Measurements from ENCODE around the gene ZNF407.
"Not testable (repeated sequence)": the region's sequence is repeated elsewhere in the genome, so short reads cannot be mapped to it uniquely, and the experiment has no call there.

Gene ZNF407

DNA sequence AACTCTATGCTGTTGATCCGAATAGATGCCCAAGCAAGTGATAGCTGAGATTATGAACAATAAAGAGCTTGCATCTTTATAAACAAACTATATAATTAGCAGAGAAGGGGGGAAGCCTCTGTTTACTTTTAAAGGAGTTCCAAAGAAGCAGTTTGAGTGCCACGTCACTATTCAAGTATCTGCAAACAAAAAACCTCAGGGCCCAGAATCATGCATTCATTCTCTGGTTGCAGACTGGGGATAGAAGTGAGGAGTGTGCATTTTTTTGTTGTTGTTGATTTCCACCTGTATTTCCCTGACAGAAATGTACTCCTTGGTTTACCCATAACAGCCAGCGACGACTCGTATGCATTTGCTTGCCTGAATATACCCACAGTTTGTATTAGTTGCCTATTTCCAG is 347.0 kb downstream of the ZNF407 start:
- no peak for DNase-seq

- no peak for DNase-seq
Measured at GRCh38 chr18:74945774-74946545, 348.3 kb downstream of the ZNF407 start.

- no peak for DNase-seq
Measured at GRCh38 chr18:74946646-74947375, 349.1 kb downstream of the ZNF407 start.

DNA sequence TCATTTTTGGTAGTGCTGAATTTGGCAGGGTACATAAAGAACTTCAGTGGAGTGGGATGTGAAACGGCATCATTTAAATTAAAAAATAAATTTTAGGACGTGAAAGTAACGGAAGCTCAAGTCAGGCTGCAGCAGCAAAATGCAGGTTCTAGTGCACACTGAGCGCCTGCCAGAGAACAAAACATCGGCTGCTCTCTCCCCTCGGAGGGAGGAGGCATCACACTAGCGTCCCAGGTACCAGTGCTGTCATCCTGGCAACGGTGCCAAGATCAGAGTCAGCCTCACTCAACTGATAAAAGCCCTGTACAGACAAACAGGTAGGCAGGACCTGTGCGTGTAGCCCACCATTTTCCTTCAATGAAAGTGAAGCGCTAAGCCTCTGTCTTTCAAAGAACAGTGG is 349.7 kb downstream of the ZNF407 start:
- DNase-seq = no peak

GRCh38 chr18:74947875-74948274 is 350.2 kb downstream of the ZNF407 start:
- DNase-seq = no peak

DNA sequence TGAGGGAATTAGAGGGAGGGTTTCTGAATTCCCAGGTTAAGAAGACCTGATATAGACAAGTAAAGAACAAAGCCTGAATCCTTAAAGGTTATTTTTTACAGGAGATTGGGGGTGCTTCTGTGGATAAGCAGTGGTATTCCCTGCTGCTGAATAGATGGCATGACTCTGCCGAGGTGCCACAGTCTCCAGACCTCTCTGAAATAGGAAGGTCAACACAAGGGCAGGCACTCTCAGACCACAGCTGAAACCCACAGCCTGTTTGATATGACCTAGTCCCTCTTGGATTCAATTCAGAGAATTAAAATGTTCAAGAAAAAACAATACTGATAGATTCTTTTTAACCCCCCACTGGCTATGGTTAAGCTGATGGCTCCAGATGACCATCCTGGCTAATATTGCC is 351.9 kb downstream of the ZNF407 start:
- no peak for DNase-seq

DNA sequence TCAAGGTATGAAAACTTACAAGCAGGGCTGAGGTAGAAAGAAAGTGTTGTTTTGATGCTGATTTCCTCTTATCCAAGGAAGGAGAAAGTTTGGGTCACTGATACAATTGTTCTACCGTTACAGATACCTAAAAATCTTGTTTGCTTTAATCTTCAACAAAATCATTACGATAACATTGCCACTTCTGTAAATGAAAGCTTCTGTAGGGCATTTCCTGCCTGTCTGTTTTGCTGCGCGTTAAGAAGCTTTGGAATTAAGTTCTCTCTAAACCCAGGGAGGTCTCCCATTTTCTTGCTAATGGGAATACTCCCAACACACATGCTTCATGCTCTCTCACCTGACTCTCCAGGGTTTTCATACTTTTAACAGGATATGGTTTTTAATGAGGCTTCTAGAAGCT is 352.8 kb downstream of the ZNF407 start:
- DNase-seq = no peak

GRCh38 chr18:74951165-74951760 is 353.6 kb downstream of the ZNF407 start:
- no peak for DNase-seq

- peak in 1 of 2 experiments; percentile 25 for DNase-seq
Measured at GRCh38 chr18:74957588-74958224, 360.0 kb downstream of the ZNF407 start.

DNA sequence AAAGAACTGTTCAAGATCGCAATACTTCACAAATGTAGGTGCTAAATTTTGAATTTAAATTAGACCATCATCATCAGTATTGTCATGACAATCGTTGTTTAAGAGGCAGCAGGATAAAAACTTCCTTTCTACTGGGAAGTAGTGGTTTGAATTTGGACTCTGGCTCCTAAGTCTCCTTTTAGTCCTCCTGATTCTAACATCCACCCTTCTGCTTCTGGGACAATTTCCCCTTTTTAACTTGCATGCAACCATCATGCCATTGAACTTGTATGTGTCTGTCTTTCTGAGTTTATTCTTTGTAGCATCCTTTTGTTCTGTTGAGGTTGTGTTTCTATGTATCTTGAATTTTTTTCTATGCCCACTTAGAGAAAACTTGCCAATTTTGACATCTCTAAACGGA is 361.5 kb downstream of the ZNF407 start:
- no peak for DNase-seq

DNA sequence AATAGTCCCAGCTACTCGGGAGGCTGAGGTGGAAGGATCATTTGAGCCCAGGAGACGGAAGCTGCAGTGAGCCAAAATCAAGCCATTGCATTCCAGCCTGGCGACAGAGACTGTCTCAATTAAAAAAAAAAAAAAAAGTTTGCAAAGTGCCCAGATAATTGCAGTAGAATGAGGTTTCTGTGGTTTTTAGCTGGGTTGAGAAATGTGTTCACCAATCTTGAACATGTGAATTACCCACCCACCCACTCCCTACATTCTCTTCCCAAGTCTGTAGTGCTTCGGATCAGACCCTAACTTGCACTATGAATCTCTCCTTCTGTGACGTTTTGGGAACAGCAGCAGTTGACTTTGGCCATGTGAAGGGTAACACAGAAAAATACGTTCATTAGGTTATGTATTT is 363.9 kb downstream of the ZNF407 start:
- DNase-seq = no peak

DNA sequence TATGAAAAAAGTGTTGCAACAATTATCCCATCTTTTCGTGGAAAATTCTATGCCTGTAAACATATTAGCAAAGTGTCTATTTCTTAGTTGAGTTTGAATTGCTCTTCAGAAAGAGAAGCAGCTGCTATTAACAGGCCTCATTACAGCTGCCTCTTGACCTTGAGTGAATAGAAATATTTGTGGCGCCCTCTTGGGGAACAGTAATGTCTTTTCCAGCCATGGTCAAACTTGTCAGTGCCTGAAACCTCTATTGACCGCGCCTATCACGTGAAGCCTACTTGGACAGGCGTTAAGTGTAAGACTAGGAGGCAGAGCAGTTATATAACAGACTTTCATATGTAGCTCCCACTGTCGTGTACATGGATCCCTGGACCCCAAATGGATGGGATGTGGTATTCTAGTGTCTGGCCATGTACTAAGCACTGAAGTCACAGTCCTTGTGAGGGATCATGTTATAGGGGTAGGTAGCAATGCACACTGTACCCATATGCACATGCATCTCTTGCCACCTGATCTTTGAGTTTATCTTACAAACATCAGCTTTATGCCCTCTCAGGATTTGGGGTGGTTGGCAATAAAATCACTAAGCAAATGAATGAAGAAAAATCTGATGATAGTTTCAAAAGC is 366.3 kb downstream of the ZNF407 start:
- peak; percentile 59 to 88 for DNase-seq

DNA sequence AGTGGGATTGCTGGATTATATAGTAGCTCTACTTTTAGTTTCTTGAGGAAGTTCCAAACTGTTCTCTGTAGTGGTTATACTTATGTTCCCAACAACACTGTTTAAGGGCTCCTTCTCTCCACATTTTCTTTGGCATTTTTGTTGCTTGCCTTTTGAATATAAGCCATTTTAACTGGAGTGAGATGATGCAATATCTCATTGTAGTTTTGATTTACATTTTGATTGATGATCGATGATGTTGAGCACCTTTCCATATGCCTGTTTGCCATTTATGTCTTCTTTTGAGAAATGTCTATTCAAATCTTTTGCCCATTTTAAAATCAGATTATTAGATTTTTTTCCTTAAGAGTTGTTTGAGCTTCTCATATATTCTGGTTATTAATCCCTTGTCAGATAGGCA is 368.0 kb downstream of the ZNF407 start:
- no peak for DNase-seq

- no peak for DNase-seq
Measured at GRCh38 chr18:74967438-74967837, 369.8 kb downstream of the ZNF407 start.

DNA sequence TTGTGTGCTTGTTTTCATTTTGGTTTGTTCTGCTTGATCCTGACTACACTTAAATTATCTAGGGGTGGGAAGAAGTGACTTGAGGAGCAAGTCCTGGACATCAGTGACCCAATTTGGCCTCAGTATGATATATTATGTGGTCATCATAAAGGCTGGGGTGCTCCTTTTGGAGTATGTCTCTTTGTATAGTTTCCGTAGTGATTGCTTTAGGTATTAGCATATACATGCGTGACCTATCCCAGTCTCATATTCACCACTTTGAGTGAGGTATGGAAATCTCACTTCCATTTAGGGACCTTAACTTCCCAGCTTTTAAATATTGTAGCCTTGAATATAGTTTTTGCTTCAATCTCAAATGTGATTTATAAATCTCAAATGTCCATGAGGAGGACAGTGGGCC is 370.3 kb downstream of the ZNF407 start:
- no peak for DNase-seq

DNA sequence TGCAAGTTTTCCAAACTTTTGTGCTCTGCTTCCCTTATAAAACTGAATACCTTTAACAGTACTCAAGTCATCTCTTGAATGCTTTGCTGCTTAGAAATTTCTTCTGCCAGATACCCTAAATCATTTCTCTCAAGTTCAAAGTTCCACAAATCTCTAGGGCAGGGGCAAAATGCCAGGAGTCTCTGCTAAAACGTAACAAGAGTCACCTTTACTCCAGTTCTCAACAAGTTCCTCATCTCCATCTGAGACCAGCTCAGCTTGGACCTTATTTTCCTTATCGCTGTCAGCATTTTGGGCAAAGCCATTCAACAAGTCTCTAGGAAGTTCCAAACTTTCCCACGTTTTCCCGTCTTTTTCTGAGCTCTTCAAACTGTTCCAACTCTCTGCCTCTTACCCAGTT is 373.7 kb downstream of the ZNF407 start:
- not testable (repeated sequence) for DNase-seq

DNA sequence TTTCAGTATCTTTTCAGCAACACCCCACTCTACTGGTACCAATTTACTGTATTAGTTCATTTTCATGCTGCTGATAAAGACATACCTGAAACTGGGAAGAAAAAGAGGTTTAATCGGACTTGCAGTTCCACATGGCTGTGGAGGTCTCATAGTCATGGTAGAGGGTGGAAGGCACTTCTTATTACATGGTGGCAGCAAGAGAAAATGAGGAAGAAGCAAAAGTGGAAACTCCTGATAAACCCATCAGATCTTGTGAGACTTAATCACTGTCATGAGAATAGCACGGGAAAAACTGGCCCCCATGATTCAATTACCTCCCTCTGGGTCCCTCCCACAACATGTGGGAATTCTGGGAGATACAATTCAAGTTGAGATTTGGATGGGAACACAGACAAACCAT is 374.1 kb downstream of the ZNF407 start:
- DNase-seq = not testable (repeated sequence)

DNA sequence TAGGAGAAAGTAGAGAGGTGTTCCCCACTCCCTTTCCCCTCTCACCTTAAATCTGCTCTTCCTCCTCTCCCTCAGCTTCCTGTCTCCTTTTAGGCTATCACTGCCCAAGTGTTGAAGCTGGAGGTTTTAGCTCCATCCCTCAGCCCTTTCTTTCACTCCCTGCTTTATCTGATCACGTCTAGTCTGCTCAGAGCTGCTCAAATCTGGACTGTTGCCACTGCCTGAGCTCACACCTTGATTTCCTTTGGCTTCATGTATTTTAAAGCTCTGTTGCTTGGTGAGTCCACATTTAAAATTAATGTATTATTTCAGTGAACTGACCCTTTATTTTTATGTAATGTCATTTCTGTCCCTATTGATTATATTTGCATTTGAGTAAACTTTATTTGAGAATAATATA is 374.7 kb downstream of the ZNF407 start:
- no peak for DNase-seq

GRCh38 chr18:74975001-74975400 is 377.3 kb downstream of the ZNF407 start:
- no peak for DNase-seq

DNA sequence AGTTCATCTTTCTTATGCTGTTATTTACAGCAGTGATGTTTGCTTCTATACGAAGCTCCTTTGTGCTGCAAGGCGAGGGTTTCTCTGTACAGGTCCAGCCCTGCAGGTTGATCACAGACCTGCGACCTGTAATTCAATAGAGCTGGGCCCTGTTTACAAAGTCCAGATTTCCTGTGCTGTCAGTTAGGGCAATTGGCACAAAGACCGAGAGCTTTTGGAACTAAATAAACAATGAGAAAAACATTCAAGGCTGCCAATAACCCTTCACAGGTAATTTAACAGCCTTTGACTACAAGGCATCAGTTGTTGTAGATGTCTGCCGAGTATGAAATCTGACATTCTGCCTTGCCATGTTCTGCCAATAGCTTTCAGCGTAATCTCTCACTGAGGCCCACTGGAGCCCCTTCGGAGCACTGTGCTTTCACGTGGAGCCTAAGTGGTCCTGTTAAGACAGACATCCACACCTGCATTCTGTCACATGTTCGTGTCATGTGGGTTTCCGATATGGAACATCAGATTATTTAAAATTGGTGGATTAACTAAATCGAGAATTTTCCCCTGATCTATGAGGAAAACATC is 378.8 kb downstream of the ZNF407 start:
- no peak for DNase-seq

- DNase-seq = no peak
Measured at GRCh38 chr18:74977041-74977440, 379.4 kb downstream of the ZNF407 start.

- DNase-seq = no peak
Measured at GRCh38 chr18:74980669-74981068, 383.0 kb downstream of the ZNF407 start.

DNA sequence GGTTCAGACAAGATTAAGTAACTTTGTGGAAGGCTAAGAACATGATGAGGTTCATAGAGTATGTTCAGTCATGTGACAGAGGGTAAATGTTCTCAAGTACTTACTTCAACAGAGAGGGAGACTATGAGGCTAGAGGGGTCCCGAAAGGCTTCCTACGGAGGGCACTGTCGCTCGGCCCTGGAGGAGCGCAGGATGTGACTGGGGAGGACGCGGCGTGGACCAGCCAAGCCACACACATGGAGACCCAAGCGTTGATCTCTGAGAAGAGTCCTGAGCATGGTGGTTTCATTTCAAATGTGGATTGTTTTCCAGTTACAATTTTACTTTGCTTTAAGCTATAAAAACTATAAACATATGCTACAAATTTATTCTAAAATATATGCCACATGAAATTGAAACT is 383.8 kb downstream of the ZNF407 start:
- no peak for DNase-seq

Measured in NCI-H524 (cell line).